GM18907 (cell line): ENCODE data around the gene ZBTB43.

Source experiments
- ATAC-seq: cut with Tn5 transposase; IDR thresholded peaks from one replicate; pipeline ENCODE4 v1.9.1; 2021; ENCODE audit warnings: mild to moderate bottlenecking, moderate library complexity; ENCODE audit not compliant: unreplicated experiment

Gene ZBTB43

GRCh38 chr9:126827227-126827626 is 22.4 kb downstream of the ZBTB43 start:
- no peak for ATAC-seq

GRCh38 chr9:126829035-126829434 is 24.2 kb downstream of the ZBTB43 start:
- ATAC-seq, result no peak

GRCh38 chr9:126830827-126831226 is 26.0 kb downstream of the ZBTB43 start:
- ATAC-seq, result no peak

- no peak for ATAC-seq
Measured at GRCh38 chr9:126832440-126832839, 27.6 kb downstream of the ZBTB43 start.

- no peak for ATAC-seq
Measured at GRCh38 chr9:126833020-126833419, 28.2 kb downstream of the ZBTB43 start.

- ATAC-seq, result no peak
Measured at GRCh38 chr9:126833710-126834345, 29.0 kb downstream of the ZBTB43 start.

- no peak for ATAC-seq
Measured at GRCh38 chr9:126834672-126835071, 29.8 kb downstream of the ZBTB43 start.

GRCh38 chr9:126836216-126836615 is 31.4 kb downstream of the ZBTB43 start:
- no peak for ATAC-seq

- ATAC-seq, result no peak
Measured at GRCh38 chr9:126838055-126838811, 33.4 kb downstream of the ZBTB43 start.

- no peak for ATAC-seq
Measured at GRCh38 chr9:126838895-126839294, 34.1 kb downstream of the ZBTB43 start.

GRCh38 chr9:126839301-126839700 is 34.5 kb downstream of the ZBTB43 start:
- ATAC-seq, result no peak

GRCh38 chr9:126842220-126842842 is 37.5 kb downstream of the ZBTB43 start:
- no peak for ATAC-seq

- no peak for ATAC-seq
Measured at GRCh38 chr9:126842977-126843799, 38.3 kb downstream of the ZBTB43 start.

- no peak for ATAC-seq
Measured at GRCh38 chr9:126844085-126844484, 39.2 kb downstream of the ZBTB43 start.

- ATAC-seq, result no peak
Measured at GRCh38 chr9:126847051-126847450, 42.2 kb downstream of the ZBTB43 start.

- no peak for ATAC-seq
Measured at GRCh38 chr9:126849591-126850225, 44.9 kb downstream of the ZBTB43 start.

GRCh38 chr9:126851286-126851880 is 46.5 kb downstream of the ZBTB43 start:
- ATAC-seq, result no peak

GRCh38 chr9:126852086-126852688 is 47.3 kb downstream of the ZBTB43 start:
- ATAC-seq, result no peak

GRCh38 chr9:126853667-126854066 is 48.8 kb downstream of the ZBTB43 start:
- no peak for ATAC-seq

GRCh38 chr9:126854734-126855133 is 49.9 kb downstream of the ZBTB43 start:
- ATAC-seq, result no peak
